CD4-positive, alpha-beta T cell treated with Interleukin-21 for 1 hour (primary cell): ENCODE results near the gene NASP.

Source experiments
- DNase-seq: peaks from one replicate; pipeline ENCODE4 v3.0.0-alpha.2; 2020

NASP gene

GRCh38 chr1:45620588-45621500 lies 37.0 kb downstream of the NASP start:
- DNase-seq, result no peak

- no peak for DNase-seq
These were observed 37.6 kb downstream of the NASP start for GRCh38 chr1:45621501-45621836.

- no peak for DNase-seq
These were observed 38.2 kb downstream of the NASP start for GRCh38 chr1:45621895-45622523.

- DNase-seq, result no peak
These were observed 38.9 kb downstream of the NASP start for GRCh38 chr1:45622524-45623394.

GRCh38 chr1:45623972-45624371 lies 40.1 kb downstream of the NASP start, which contains the start of gene CCDC17:
TSS of gene CCDC17 (minus strand) at chr1:45624054. CDS start at chr1:45623909, 145 bp downstream.
- DNase-seq, result no peak

GRCh38 chr1:45629035-45629434 lies 45.2 kb downstream of the NASP start:
- DNase-seq, result no peak

GRCh38 chr1:45630429-45630828 lies 46.6 kb downstream of the NASP start:
- no peak for DNase-seq

- DNase-seq, result no peak
These were observed 51.4 kb downstream of the NASP start for GRCh38 chr1:45635211-45635610.

GRCh38 chr1:45640293-45640692 lies 56.5 kb downstream of the NASP start:
- no peak for DNase-seq

GRCh38 chr1:45643321-45643720 lies 59.5 kb downstream of the NASP start:
- DNase-seq, result no peak

- DNase-seq, result no peak
These were observed 60.1 kb downstream of the NASP start for GRCh38 chr1:45643978-45644377.

GRCh38 chr1:45644661-45645060 lies 60.8 kb downstream of the NASP start:
- no peak for DNase-seq

GRCh38 chr1:45647248-45648021 lies 63.6 kb downstream of the NASP start:
- DNase-seq, result no peak

- no peak for DNase-seq
These were observed 70.9 kb downstream of the NASP start for GRCh38 chr1:45654540-45655280.

GRCh38 chr1:45656573-45657226 lies 72.9 kb downstream of the NASP start:
- DNase-seq, result no peak

- DNase-seq, result no peak
These were observed 74.3 kb downstream of the NASP start for GRCh38 chr1:45658171-45658570.

- DNase-seq, result no peak
These were observed 75.4 kb downstream of the NASP start for GRCh38 chr1:45659222-45659621.

- no peak for DNase-seq
These were observed 76.5 kb downstream of the NASP start for GRCh38 chr1:45660336-45660735.

- DNase-seq, result no peak
These were observed 83.0 kb downstream of the NASP start for GRCh38 chr1:45666836-45667235.

GRCh38 chr1:45667321-45668111 lies 83.7 kb downstream of the NASP start:
- no peak for DNase-seq
